Measurements from ENCODE around the gene HES6.

Gene HES6

GRCh38 chr2:238231251-238231793, 8.5 kb downstream of the HES6 start:
- DNase-seq: no peak

GRCh38 chr2:238230699-238231098, 9.1 kb downstream of the HES6 start:
- DNase-seq: no peak

- no peak for DNase-seq
These were observed 11.1 kb downstream of the HES6 start for GRCh38 chr2:238228700-238229099.

- no peak for DNase-seq
These were observed 12.2 kb downstream of the HES6 start for GRCh38 chr2:238227587-238228032.

- no peak for DNase-seq
These were observed 12.9 kb downstream of the HES6 start for GRCh38 chr2:238226698-238227586.

GRCh38 chr2:238225911-238226697, 13.7 kb downstream of the HES6 start:
- DNase-seq: no peak

- DNase-seq: no peak
These were observed 14.7 kb downstream of the HES6 start for GRCh38 chr2:238225121-238225520.

- no peak for DNase-seq
These were observed 15.3 kb downstream of the HES6 start for GRCh38 chr2:238224356-238225035.

GRCh38 chr2:238220892-238221521, 18.8 kb downstream of the HES6 start:
- no peak for DNase-seq

- no peak for DNase-seq
These were observed 19.5 kb downstream of the HES6 start for GRCh38 chr2:238220274-238220891.

GRCh38 chr2:238216651-238217184, 23.1 kb downstream of the HES6 start:
- no peak for DNase-seq

GRCh38 chr2:238207006-238207405, 32.8 kb downstream of the HES6 start:
- DNase-seq: no peak

GRCh38 chr2:238203973-238204683, 35.7 kb downstream of the HES6 start:
- no peak for DNase-seq

GRCh38 chr2:238203094-238203972, 36.5 kb downstream of the HES6 start, which contains the start of gene ILKAP:
Gene ILKAP, minus strand, starts transcription at chr2:238203695. Its CDS starts 142 bp downstream, at chr2:238203553.
- peak; percentile 75 for DNase-seq

- no peak for DNase-seq
These were observed 37.3 kb downstream of the HES6 start for GRCh38 chr2:238202326-238203093.

- DNase-seq: no peak
These were observed 49.4 kb downstream of the HES6 start for GRCh38 chr2:238190445-238190844.
